NOMO-1 treated with DMSO at 0.1 percent for 48 hours (cell line): ENCODE measurements around the gene ECE1.

ENCODE experiments used
- DNase-seq: peaks from one replicate; lab custom pipeline; 2025; ENCODE audit not compliant: unreplicated experiment; lab: John Stamatoyannopoulos, UW

ECE1 gene

DNA sequence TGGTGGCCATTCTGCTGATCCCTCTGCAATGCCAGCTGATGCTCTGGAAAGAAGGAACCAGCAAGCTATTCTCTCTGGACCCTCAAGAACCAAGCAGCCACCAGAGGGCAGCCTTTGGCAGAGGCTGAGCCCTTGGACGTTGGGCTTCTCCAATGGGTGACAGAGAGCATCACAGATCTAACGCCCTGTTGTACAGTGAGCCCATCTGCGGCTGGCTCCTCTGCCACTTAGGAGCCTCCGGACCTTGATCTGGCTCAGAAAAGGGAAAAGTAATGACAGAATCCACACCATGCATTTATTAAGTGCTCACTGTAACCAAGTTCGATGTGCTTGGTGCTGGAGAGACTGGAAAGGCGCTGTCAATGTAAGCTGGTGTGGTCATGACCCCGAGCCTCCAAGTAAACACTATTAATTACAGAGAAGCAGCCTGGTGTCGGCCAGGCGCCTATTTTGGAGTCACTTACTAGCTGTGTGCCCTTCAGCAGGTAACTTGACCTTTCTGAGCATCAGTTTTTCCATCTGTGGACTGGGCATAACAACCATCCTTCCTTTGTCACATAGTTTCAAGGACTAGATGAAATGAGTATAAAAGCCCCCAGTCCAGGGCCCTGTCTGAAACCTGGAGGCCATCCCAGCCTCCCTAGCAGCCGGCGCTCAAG, 34.9 kb downstream of the ECE1 start:
- peak; percentile 69 for DNase-seq

DNA sequence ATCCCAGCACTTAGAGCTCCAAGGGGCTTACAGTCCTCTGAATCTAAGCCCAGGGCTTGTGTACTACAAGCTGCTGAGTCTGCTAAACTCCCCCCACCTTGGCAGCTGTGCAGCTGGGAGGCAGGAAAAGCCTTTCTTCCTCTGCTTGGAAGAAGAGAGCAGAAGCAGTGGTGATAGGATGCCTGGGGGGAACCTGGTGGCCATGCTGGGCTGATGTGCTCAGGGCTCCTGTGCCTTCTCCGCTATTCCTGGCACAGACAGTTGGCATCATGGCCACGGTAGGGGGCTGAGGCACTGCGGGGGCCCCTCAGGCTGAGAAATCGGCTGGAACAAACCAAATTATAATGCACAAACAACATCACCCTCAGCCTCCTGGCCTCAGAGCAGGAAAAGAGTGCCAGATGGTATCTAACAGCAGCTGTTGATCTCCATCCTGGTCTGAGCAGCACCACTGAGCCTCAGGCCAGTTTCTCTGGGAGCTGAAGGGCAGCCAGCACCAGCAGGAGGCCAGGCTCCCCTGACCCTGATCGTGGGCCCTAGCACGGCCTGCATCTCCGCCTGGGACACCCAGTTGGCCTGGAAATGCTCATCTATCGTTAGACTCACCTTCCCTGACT, 35.8 kb downstream of the ECE1 start:
- DNase-seq, result no peak

DNA sequence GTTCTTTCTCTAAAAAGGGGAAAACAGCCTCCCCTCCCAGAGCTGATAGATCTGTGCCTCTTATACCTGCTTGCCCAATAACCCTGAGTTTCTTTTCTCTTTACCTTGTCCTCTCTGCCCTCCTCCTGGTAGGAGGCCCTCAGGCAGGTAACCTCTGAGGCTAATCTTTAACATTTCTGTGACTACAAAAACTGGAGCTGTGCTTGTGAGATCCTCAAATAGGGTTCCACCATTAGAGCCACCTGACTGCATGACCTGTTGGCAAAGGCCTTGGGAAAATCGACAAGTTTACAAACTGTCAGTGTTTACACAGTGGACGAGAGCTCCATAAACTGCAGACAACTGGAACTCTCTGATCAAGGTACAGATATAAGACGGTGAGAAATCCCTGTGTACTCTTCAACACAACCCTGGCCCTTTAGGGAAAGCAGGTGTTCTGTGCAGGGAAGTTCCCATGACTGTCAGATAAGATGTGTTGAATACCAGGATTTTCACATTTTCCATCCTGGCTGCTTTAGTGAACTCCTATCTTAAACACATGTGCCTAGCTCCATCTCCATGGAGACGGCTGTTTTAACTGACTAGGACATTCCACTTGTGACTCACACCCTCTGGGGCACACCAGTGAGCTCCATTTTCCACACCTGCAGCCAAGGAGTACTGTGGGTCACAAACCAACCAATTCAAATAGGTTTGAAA, 38.3 kb downstream of the ECE1 start:
- DNase-seq, result no peak

- DNase-seq, result no peak
These were observed 40.2 kb downstream of the ECE1 start for GRCh38 chr1:21249940-21250493.

GRCh38 chr1:21247892-21248715, 42.2 kb downstream of the ECE1 start:
- no peak for DNase-seq

- DNase-seq, result no peak
These were observed 43.2 kb downstream of the ECE1 start for GRCh38 chr1:21246905-21247642.

DNA sequence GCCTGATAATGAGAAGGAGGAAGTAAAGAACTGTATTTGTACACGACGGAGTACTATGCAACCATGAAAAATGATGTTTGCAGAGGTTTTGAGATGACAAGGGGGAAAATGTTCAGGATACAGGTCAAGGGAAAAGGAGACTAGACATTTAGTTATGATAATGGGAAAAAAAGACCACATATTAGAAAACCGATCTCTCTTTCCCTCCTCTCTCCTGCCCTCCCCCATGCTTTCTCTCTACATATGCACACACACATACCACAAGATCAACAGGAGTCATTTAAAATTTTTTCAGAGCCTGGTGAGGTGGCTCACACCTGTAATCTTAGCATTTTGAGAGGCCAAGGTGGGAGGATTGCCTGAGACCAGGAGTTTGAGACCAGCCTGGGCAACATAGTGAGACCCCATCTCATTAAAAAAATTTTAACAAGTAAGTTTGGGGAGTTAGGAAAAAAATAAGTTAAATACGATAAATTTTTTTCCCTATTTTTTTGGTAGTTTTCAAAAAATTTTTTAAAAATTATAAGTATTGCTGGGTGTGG, 44.5 kb downstream of the ECE1 start:
- no peak for DNase-seq

- DNase-seq, result no peak
These were observed 45.1 kb downstream of the ECE1 start for GRCh38 chr1:21244986-21245687.

DNA sequence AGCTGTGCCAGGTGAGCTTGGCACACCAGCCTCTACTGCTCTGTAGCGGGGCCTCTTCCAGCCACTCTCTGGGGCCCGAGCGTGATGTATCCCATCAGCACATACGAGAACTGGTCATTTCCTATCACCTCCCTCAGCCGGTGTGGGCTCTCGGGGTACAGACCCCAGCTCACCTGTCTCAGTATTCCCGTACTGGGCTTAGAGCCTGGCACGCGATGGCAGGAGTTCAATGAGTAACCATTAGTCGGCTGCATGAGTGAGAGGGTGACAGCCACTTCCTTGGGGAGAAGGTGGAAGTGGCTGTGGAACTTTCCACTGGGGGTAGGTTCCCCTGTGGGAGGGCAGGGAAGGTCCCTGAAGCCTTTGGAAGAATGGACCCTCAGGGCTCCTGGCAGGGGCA, 46.1 kb downstream of the ECE1 start:
- no peak for DNase-seq

DNA sequence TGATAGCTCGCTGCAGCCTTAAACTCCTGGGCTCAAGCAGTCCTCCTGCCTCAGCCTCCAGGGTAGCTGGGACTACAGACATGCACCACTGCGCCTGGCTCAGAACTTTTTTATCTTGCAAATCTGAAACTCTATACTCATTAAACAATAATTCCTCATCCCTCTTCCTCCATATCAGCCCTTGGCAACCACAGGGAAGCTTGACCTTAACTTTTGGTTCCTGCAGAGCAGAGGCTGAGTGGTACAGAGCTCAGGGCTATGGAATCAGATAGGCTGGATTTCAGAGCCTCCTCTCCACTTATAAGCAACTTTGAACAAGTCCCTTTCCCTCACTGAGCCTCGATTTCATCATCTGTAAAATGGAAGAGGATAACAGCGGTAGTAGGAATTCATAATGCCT, 47.4 kb downstream of the ECE1 start:
- DNase-seq, result no peak

DNA sequence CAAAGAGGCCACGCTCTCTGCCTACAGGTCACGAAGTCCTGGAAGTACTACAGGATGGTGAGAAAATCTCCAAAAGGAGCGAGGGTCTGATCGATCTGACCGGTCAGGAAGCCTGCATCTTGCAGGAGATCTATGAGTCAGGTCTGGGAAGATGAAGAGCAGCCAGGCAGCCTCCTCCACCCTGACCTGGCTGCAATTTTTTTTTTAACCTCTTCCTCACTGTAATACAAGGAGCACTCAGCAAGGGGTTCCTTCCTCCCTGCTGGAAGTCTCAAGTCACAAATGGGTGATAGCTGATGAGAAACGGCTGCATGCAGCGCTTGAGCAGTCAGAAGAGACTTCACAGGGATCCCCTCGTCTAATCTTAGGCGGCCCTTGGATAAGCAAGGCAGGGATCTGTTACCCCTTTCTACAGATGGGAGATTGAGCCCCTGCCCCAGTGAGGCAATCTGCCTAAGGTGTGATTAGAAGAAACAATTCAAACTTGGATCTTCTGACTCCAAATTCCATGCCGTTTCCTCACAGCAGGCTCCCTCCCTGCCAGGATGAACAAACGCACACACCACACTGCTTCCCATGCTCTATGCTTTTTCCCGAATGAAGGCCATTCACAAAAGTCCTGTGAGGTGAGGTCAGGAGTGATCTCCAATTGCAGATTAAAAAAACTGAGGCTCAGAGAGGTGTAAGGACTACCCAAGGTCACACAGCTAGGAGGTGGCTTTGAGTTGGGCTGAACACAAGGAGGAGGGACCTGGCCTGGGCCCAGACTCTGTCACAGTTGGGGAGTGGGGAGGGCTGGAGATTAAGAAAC, 48.3 kb downstream of the ECE1 start:
- DNase-seq, result no peak

- no peak for DNase-seq
These were observed 49.6 kb downstream of the ECE1 start for GRCh38 chr1:21240706-21241105.

GRCh38 chr1:21239221-21239620, 51.0 kb downstream of the ECE1 start:
- DNase-seq, result no peak

DNA sequence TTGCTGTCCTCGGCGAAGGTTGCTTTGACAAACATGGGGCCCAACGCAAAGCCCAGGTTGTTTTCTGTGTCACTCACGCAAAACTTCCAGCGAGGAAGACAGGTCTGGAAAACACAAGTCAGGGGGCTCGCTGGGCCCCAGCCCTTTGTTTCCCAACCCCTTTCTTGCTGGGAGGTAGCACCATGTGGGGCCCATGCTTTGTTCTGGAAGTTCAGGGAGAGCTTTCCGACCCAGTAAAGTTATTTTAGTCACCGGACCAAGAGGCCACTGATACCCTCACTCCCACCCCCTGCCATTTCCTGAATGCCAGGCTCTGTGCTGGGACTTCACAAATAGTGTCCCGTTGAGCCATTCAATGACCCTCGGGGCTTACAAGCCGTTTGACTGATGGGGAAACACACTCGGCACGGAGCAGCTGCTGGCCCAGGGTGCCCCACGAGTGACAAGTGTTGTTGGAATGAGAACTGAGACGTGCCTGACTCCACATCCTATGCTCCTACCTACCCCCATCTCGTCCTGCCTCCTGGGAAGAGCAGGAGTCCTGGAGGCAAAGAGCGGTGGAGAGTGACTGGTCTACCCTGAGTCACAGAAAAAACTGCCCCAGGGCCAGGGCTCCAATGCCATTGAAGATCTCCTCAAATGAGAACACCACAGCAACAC, 52.0 kb downstream of the ECE1 start:
- no peak for DNase-seq

- DNase-seq, result no peak
These were observed 52.7 kb downstream of the ECE1 start for GRCh38 chr1:21237446-21238088.

DNA sequence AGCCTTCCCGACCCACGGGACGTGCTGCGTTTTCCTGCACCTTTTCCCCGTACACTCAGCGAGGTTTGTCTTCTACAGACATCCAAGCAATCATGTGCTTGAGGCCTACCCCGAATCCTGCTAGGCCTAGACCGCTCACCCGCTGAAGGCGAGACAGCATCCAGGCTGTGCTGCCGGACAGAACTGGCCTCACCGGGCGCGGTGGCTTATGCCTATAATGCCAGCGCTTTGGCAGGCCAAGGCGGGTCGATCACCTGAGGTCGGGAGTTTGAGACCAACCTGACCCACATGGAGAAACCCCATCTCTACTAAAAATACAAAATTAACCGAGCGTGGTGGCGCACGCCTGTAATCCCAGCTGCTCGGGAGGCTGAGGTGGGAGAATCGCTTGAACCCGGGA, 54.1 kb downstream of the ECE1 start:
- no peak for DNase-seq

DNA sequence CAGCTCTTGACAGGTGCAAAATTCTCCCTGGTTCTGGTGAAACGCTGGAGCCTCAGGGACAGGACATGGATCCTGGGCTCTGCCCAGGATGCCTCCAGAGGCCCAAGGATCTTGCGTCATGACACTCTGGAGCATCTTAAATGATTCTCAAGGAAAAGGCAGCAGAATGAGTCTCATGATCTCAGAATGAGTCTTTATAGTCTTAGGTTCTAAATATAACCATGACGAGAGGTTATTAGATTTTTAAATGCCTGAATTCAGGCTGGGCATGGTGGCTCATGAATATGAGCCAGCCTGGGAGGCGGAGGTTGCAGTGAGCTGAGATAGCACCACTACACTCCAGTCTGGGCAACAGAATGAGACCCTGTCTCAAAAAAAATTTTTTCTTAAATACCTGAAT, 55.5 kb downstream of the ECE1 start:
- no peak for DNase-seq

DNA sequence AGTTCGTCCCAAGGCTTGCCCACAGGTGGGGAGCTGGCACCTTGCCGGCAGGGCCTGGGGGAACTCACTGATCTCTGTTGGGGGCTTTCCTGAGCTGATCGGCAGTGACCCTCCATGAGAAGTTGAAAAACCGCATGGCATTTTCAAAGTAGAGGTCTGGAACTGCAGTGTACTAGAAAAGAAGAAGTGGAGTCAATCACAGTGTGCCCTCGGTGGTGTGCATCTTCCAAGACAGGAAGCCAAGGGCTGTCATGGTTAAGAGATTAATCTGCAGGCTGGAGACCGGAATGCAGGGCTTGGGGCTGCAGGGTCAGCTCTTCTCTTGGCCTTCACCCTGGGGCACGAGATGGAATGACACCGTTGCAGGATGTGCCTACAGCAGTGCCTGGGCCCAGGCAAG, 56.8 kb downstream of the ECE1 start:
- DNase-seq, result peak; percentile 36
